Kasumi-1 (cell line): Measurements from ENCODE around the gene DENND2A.

Experiments
- DNase-seq, 2 experiments: peaks; one replicate each; lab custom pipeline; 2025; lab: John Stamatoyannopoulos, UW

The DENND2A gene

DNA sequence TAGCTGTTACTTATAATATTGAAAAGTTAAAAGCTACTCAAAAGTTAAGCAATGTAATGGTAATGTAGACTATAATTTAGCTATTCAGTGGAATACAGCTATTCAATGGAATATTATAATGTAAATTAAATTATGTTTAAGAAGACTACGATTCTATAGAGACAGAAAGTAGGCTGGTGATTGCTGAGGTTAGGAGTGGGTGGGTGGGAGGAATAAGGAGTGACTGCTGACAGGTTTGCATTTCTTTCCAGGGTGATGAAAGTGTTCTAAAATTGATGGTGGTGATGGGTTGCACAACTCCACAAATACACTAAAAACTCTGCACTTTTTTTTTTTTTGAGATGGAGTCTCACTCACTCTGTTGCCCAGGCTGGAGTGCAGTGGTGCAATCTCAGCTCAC lies 21.4 kb downstream of the DENND2A start:
- no peak for DNase-seq

DNA sequence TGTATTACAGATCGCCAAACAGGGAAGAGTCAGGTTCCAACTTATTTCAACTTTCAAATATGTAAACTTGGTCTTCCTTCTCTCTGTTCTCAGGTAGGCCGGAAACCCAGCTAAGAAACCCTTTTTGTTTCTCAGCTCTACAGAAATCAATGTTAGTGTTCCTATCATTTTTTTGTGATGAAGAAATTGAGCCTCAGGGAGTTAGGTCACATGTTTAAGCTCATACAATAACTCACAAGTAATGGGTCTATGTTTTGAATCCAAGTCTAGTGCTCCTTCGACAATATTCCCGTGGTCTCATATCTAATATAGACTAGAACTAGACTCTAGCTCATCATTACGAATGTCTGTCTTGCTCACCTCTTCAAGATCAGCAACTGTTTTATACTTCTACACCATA lies 22.3 kb downstream of the DENND2A start:
- DNase-seq = no peak

DNA sequence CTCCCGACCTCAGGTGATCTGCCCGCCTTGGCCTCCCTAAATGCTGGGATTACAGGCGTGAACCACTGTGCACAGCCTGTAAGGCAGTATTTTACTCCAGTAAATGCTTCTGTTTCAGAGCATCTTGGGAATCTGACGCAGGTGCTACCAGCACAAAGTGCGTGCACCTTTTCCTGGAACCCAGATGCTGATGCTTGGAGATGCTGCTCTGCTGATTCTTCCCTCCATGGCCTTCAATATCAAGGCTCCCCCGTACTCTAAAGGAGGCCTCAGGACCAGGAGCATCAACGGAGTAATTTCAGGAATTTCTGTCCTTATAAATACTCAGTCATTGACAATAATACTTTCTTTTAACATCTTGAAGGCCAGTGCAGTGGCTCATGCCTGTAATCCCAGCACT lies 23.5 kb downstream of the DENND2A start:
- no peak for DNase-seq

DNA sequence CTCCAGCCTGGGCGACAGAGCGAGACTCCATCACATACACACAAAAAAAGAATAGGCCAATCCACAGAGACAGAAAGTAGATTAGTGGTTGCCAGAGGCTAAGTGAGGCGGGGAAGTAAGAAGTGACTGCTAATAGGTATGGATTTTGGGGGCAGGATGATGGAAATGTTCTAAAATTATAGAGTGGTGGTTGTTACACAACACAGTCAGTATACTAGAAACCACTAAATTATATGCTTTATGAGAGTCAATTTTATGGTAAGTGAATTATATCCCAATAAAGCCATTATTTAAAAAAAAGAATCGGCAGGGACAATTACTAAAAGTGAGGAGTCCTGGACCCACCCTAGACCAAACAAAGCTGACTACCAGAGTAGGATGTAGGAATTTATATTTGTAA lies 24.3 kb downstream of the DENND2A start:
- DNase-seq = no peak

DNA sequence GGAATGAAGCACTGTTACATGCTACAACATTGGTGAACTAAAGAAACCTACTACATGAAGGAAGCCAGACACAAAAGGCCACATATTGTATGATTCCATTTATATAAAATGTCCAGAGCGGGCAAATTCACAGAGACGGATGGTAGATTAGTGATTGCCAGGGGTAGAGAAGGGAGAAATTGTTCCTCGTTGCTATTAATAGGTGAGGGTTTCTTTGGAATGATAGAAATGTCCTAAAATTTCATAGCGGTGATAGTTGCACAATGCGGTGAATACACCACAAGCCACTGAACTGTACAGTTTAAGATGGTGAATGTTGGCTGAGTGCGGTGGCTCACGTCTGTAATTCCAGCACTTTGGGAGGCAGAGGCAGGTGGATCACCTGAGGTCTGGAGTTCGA lies 29.0 kb downstream of the DENND2A start:
- no peak for DNase-seq

DNA sequence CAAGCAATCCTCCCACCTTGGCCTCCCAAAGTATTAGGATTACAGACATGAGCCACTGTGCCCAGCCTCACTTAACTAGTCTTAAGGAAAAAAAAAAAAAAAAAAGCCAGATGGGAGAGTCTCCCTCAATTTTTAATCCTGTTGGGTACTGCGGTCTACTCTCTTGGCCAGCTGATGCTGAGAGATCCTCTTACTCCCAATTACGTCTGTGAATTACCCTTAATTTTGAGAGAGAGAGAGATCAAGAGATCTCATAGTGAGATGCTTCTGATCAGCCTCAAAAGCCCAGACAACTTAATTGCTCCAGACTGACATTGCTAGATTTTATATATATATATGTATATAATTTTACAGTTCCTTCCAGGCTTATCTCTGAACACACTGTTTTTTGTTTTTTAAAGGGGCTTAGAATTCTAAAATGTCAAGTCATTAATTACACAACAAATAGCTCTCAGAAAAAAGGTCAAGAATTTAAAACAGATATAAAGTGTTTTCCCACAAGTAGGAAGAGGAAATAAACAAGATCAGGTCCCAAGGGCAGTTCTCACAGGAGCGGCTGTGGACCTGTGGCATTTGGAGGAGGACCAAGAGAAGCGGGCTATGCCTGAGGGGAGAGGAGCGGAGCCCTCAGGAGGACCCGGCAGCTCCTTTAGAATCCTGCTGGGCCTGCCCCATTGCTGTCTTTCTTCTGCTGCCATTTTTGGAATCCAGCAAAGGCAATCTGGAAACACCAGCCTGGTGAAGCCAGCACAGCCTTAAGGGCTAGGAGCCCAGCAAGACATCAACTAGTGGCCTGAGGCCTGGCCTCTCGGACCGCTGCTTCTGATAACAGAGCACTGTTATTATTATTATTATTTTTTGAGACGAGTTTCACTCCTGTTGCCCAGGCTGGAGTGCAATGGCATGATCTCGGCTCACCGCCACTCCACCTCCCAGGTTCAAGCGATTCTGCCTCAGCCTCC lies 30.1 kb downstream of the DENND2A start:
- no peak for DNase-seq

DNA sequence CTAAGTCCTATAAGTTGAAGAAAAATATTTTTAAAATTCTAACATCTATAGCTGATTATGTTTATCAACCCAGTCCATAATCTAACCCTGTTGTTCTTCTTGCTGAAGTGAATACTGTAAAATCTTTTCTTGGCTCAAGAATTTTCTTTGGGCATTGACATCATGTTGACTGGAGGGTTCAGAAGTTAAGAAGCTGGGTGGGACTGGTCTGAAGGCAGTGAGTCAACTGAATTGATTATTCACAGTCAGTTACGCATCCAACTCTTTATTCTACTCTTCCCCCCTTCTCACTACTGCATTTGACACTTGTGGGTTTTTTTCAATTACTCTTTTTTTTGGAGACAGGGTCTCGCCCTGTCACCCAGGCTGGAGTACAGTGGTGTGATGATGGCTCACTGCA lies 31.0 kb downstream of the DENND2A start:
- no peak for DNase-seq

DNA sequence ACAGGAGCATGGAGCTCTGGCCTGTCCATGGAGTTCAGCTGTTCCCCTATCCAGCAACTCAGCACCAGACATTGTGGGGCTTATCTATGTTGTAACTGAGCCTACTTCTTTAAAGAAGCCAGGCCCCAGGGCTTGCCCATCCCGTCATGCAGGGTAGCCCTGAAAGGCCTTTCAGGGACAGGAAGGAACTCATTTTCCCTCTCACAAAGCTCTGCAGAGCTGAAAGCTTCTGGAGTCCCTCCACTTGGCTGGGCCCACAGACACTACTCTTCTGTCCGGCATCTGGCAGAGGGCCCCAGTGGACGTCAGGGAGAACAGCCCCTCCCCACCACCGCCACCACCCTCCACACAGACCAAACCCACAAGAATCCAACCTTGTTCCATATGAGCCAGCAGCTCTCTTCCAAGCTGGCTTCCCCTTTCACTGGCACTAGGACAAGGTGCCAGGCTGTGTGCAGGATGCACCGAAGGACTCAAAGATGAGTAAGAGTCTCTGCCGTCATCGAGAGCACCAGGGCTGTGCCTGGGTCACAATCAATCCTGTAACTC lies 33.1 kb downstream of the DENND2A start:
- no peak for DNase-seq

DNA sequence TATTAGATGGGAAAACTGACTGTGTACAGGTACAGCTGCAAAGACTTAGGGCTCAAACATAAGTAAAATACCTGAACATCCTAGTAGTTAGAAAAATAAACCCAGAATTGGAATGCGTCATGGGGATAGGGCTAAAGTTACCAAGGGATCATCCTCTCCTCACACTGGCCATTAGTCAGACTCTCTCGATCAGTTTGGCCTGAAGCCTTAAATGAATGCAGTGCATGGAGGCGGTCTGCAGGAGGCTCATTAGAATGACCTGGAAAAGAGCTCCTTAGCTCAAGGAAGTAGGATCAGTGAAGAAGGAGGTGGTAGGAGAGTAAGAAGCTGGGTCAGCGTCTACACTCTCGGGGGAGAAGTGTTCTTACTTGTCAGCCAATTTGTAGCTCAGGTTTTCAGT lies 35.3 kb downstream of the DENND2A start:
- DNase-seq = no peak

DNA sequence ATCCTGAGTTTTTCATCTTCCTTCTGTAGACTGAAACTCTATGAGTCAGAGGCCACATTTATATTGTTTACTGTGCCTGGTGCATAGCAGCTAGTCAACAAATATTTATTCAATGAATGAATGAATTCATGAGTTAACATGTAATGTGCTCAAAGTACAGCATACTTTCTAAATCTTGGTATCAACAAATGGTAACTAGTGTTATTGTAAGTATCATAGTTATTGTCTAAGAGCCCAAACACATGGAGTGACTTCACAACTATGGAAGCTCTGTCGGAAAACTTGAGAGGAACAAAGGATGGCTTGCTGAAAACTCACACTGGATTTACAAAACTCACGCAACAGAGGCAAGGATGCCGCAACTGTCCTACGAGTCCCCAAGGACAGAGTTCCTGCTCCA lies 35.9 kb downstream of the DENND2A start:
- DNase-seq = no peak

DNA sequence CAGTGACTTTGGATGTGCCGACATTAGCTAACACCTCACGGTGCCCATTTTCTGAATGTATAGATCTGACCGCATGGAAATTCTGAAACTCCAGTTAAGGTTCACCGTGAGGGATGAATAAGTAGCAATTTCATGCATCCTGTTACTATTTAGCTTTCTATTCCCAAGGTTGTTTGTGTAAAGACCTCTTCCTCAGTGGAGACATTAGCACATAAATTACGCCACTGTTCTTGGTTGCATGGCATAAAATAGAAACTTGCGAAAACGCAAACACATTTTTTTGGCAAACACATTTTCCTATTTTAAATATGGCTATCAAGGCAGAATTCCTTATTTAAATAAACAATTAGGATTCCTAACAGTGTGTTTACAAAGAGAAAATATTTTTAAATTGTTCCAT lies 36.5 kb downstream of the DENND2A start:
- DNase-seq = no peak

DNA sequence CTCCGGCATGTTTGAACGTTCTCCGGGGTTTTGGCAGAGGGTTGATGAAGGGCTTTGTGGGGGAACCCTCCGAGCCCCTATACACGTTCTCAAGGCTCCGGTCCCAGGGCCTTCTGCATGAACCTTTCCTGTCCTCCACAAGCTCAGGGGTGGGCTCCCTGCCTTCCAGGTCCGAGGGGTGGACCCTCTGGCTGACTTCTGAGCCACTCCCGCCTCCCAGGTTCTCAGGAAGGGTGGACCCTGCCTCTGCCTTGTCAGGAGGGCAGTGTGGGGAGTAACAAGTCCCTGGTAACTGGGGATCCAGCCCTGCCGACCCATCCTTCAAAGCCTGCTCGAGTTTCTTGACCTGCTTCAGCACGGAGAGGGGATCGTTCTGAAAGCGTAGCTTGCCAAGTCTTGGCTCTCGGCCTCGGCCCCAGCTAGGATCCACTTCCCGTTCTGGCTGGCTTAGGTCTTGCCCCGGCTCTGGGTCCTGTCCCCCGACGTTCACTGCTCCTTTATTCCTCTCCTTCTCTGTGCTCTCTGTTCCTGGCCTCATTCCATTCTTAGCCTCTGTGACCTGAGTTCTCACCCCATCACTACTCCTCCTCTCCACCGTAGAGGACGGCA lies 38.9 kb downstream of the DENND2A start:
- no peak for DNase-seq

DNA sequence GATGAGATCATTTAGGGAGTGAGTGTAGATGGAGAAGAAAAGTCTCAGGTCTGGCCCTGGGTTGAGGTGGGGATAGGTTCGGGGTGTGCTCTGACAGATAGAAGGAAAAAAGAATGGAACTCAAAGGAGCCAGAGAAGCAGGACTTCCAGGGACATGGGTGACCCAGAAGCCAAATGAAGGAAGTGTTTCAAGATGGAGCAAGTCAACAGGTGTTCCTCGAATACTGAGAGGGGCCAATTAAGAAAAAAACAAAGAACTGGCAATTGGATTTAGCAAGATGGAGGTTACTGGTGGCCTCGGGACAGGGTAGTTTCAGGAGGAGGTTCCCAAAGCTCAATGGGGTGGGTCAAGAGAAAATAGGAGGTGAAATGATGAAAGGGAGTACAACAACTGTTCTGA lies 40.3 kb downstream of the DENND2A start:
- DNase-seq = no peak

DNA sequence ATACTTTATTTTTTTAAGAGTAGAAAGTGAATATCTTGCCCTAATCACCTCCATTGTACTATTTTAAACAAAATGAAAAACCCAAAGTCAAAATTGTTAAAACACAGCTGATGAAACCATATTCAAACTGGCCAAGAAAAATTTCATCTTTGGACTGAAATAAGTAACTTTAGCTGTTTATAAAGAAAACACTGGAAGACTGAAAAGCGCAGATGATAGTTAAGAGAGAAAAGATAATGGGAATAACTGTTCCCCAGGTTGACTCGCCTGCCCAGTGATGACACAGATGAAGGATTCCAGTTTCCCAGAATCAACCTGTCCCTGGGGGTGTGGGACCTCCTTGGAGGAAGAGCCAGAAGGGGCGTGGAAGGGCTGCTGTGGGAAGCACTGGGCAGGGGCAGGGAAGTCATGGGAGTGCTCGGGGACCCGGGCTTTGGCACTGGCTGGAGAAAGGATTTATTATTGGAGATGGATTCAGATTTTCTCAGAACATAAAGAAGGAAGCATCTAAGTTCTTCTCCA lies 43.1 kb downstream of the DENND2A start:
- DNase-seq = no peak

DNA sequence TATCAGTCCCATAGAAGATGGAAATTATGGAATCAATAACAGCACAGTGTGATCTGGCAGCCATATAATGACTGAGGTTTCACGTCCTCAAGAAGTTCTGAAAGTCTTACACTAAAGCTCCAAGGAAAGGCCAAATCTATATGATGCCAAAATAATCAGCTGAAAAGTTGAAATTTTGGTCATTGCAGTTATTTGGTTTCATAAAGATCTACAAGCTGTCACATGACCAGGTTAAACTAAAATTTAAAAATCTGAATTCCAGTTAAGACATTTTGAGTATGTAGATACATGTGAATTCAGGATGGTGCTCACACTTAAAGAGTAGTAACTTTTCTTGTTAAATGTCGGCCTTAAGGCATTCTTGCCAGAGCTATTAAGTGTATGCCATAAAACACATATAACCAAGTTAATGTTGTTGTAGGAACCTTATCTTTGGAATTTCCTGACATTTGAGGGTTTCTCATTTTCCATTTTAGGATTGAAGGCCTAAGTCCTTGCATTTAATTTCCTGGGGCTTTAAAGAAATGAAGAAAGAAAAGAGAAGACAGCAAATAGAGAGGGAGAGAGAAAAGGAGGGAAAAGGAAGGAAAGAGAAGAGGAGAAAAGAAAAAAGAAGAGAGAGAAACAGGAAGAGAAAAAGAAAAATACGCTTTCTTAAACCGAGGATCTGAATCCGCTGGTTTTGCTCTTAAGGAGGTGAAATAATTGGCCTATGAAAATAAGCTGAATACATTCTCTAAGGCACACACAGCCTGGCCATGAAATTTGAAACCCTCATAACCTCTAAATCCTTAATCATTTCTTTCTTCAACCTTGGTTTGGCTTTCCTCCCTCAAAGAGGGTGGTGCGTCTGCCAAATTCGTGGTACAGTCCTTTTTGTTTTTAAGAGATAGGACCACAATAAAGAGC lies 43.8 kb downstream of the DENND2A start:
- DNase-seq = no peak

DNA sequence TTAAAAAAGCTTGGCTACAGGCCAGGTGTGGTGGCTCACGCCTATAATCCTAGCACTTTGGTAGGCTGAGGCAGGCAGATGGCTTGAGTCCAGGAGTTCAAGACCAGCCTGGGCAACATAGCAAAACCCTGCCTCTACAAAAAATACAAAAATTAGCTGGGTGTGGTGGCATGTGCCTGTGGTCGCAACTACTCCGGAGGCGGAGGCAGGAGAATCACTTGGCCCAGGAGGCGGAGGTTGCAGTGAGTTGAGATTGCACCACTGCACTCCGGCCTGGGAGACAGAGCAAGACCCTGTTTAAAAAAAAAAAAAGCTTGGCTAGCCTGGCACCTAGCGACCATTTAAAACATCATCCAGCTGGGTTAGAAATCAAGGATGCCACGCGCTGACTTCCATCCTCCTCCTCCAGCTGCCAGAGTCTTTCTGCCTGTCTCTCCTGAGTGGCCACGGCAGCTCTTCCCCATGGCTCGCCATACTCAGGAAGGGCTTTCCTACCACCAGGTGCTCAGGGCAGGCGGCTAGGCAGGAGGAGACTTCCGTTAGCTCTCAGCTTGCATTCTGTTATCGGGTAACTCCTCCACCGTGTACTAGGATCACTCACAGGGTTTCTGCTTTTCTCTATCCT lies 45.0 kb downstream of the DENND2A start:
- DNase-seq = no peak

DNA sequence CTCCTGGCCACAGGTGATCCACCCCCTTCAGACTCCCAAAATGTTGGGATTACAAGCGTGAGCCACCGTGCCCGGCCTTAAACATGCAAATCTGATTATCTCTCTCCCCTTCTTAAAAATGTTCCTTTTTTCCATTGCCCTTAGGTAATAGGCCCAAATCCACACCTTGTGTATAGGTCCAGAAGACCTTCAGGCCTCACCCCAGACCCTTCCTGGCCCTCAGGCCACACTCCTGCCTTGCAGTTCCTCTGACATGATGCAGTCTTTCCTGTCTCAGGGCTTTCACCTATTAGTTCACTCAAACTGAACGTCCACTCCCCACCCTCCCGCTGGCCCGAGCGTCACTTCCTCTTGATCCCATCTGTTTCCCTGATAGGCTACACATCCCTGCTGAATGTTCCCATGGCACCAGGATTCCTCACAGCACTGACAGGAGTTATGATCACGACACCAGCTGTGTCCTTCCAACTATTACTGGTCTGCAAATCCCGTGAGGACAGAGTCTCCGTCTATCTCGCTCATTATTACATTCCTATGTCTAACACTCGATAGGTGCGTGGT lies 46.4 kb downstream of the DENND2A start:
- DNase-seq = no peak

DNA sequence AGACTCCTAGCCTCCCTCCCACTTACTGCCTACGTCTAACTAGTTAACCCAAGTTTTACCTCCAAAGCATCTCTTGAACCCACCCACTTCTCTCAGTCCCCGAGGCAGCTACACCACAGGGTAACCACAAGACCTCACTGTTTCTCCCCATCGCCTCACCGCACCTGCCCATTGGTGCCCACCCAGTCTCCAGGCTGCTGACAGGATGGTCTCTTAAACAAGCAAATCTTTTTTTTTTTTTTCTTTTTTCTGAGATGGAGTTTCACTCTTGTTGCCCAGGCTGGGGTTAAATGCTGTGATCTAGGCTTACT lies 47.0 kb downstream of the DENND2A start:
- DNase-seq = no peak

DNA sequence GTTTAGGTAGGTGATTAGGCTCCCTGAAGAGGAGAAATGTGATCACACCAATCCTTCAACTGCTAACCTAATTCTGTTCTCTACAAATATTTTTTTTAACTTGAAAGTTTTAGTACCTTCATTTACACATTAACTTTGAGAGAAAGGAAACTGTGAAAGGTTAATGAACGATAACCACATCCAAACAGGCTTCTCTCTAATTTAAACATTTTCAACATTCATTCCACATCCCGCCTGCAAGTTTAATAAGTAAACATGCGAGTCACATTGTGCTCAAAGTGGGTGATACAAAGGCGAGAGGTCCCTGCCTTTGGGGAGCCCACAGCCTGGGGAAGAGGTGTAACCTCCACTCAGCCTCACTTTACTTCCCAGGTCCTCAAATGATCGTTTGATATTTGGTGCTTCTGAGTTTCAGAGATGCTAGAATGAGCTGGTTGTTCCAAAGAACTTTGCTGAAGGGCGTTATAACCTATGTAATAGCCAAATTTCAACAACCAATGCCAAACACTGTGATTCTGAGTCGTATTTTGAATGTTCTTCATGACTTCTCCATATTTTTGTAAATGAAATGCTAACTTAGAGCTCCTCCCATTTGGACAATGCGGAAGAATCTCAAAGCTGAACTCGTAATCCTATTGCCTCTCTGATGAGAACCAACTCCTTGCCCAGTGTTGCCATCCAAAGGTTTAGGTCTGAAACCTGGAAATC lies 47.5 kb downstream of the DENND2A start:
- DNase-seq = no peak

DNA sequence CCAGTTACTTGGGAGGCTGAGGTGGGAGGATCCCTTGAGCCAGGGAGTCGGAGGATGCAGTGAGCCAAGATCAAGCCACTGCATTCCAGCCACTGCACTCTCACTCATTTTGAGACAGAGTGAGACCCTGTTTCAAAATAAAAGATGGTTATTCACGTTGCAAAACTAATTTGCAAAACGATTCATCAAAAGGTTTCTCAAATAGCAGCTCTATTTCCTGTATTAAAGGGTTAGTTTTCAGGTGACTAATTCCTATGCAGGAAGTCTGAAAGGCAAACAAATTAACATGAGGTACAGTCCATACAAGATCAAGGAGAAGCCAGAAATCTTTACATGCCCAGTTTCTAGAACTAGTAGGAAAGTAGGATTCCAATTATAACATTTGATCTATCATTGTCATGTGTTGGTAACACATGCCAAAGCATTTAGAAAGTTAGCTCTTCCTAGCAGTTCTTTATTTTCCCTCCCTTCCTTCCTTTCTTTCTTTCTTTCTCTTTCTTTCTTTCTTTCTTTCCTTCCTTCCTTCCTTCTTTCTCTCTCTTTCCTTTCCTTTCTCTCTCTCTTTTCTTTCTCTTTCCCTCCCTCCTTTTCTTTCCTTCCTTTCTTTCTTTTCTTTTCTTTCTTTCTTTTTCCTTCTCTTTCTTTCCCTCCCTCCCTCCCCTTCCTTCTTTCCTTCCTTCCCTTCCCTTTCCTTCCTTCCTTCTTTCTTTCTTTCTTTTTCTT lies 49.3 kb downstream of the DENND2A start:
- DNase-seq = no peak
